Measurements from ENCODE around the gene CDH9. TPM values are rescaled to one million over a fixed set of nuclear protein-coding genes. Genes with fewer than 3 reads are reported as not detected.

CDH9 gene
- total RNA-seq, 6 experiments from 2014 or later = not detected

DNA sequence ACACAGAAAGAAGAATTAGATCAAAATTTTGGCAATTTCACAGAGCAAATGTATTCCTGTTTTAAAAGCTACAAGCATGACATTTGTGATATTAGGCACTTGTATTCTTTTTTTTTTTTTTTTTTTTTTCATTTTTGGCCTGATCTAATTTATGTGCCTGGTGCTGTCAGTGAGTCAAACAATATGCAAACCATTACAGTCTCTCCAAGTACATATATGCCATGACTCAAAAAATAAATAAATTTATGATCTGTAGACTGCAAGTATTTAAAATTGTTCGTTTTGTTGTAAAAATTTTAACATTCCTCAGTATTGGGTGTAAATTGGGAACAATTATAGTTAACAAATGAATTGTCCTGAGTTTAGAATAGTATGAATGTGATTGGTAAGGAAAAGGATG, 51.4 kb downstream of the CDH9 start:
- Histone ChIP-seq H3K9me3 (no peaks in the 10 kb centered on the region), H3K4me1 (no peaks in the 10 kb centered on the region), H3K36me3 (no peaks in the 10 kb centered on the region), H3K4me3 (no peak overlapping the region), H3K27ac (no peak overlapping the region), H3K27me3 (no peaks in the 10 kb centered on the region)
- DNase-seq (no peak), ATAC-seq (no peak)
- intact Hi-C loops (cut with DNase I) = no loop called here
- TF ChIP-seq, protein P1, sequence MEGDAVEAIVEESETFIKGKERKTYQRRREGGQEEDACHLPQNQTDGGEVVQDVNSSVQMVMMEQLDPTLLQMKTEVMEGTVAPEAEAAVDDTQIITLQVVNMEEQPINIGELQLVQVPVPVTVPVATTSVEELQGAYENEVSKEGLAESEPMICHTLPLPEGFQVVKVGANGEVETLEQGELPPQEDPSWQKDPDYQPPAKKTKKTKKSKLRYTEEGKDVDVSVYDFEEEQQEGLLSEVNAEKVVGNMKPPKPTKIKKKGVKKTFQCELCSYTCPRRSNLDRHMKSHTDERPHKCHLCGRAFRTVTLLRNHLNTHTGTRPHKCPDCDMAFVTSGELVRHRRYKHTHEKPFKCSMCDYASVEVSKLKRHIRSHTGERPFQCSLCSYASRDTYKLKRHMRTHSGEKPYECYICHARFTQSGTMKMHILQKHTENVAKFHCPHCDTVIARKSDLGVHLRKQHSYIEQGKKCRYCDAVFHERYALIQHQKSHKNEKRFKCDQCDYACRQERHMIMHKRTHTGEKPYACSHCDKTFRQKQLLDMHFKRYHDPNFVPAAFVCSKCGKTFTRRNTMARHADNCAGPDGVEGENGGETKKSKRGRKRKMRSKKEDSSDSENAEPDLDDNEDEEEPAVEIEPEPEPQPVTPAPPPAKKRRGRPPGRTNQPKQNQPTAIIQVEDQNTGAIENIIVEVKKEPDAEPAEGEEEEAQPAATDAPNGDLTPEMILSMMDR (IDR thresholded peaks at IDR 0.05) = no peak
- no peak for TF ChIP-seq POLR2A (IDR thresholded peaks at IDR 0.05)
- 30% methylated on average over 1 of the region's 1 CpG for WGBS (ENCODE audit: insufficient coverage, low coverage, low lambda C conversion rate, missing lambda C conversion rate)

DNA sequence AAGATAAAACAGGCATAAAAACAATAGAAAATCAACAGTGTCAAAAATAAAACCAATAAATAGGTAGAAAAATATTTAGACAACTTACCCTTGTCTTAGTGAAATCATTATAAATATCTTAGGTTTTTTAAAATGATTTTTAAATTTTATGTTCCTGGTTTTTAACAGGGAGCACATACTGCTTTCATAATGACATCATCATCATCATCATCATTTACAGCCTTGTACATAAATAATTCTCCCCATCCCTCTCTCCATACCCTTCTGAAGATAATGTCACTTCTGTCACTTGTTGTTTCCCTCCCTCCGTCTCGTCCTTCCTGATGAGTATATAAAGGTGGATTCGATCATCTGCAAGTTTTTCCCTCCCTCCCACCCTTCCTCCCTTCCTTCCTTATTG, 56.6 kb downstream of the CDH9 start:
- intact Hi-C loops (cut with DNase I) = no loop called here
- TF ChIP-seq POLR2A (IDR thresholded peaks at IDR 0.05) = no peak
- TF ChIP-seq, protein P1 (IDR thresholded peaks at IDR 0.05) = no peak
- no peaks in the 10 kb centered on the region for H3K9me3 ChIP-seq

DNA sequence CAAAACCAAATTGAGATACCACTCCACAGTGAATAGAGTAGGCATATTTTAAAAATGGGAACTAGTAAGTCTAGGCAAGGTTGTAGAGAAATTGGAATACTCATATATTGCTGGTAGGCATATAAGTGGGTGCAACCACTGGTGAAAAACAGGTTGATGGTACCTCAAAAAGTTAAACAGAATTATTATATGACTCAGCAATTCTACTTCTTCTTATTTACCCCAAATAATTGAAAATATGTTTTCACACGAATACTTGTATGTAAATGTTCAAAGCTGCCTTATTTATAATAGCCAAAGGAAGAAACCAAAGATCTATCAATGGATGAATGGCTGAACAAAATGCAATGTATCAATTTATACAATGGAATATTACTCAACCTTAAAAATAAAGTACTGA, 79.1 kb downstream of the CDH9 start:
- TF ChIP-seq, protein P1 (IDR thresholded peaks at IDR 0.05) = no peak
- no peak for TF ChIP-seq POLR2A (IDR thresholded peaks at IDR 0.05)
- no peaks in the 10 kb centered on the region for H3K4me1 ChIP-seq
- intact Hi-C loops (cut with DNase I) = no loop called here
- H3K9me3 ChIP-seq = no peaks in the 10 kb centered on the region
- H3K36me3 ChIP-seq = no peaks in the 10 kb centered on the region
- 41% methylated on average over 1 of the region's 1 CpG for WGBS (ENCODE audit: insufficient coverage, low coverage, low lambda C conversion rate, missing lambda C conversion rate)
- ATAC-seq (no peak), DNase-seq (no peak)
- no peak overlapping the region for H3K4me3 ChIP-seq
- no peak overlapping the region for H3K27ac ChIP-seq
- no peaks in the 10 kb centered on the region for H3K27me3 ChIP-seq

More for the DNA sequence above, 56.6 kb downstream of the CDH9 start:
- H3K27me3 ChIP-seq = no peaks in the 10 kb centered on the region
- H3K27ac ChIP-seq = no peak overlapping the region
- no peak for ATAC-seq
- DNase-seq = no peak
- 23% methylated on average over 3 of the region's 3 CpGs for WGBS (ENCODE audit: insufficient coverage, low coverage, low lambda C conversion rate, missing lambda C conversion rate)
- no peaks in the 10 kb centered on the region for H3K4me1 ChIP-seq
- no peak overlapping the region for H3K4me3 ChIP-seq
- H3K36me3 ChIP-seq = no peaks in the 10 kb centered on the region

DNA sequence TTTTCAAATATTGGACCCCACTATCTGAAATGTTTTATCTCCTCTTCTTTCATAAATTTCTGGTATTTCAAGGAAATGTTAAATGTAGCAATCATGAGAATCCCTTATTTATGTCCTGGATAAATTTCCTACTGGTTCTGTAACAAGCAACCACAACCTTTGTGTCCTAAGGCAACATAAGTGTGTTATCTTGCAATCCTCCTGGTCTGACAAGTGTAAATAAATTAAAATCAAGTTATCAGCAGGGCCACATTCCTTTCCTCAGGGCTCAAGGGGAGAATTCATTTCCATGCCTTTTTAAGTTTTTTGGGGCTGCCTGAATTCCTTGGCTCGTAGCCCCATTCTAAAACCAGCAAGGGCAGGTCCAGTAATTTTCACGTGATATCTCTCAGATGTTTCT, 83.2 kb downstream of the CDH9 start:
- no peaks in the 10 kb centered on the region for H3K36me3 ChIP-seq
- no peaks in the 10 kb centered on the region for H3K9me3 ChIP-seq
- no peak for ATAC-seq
- no peak overlapping the region for H3K27ac ChIP-seq
- DNase-seq = no peak
- no peak overlapping the region for H3K4me3 ChIP-seq
- 55% methylated on average over 2 of the region's 2 CpGs for WGBS (ENCODE audit: insufficient coverage, low coverage, low lambda C conversion rate, missing lambda C conversion rate)
- H3K27me3 ChIP-seq = no peaks in the 10 kb centered on the region
- H3K4me1 ChIP-seq = no peaks in the 10 kb centered on the region
- no peak for TF ChIP-seq POLR2A (IDR thresholded peaks at IDR 0.05)
- TF ChIP-seq, protein P1 (IDR thresholded peaks at IDR 0.05) = no peak
- intact Hi-C loops (cut with DNase I) = no loop called here

DNA sequence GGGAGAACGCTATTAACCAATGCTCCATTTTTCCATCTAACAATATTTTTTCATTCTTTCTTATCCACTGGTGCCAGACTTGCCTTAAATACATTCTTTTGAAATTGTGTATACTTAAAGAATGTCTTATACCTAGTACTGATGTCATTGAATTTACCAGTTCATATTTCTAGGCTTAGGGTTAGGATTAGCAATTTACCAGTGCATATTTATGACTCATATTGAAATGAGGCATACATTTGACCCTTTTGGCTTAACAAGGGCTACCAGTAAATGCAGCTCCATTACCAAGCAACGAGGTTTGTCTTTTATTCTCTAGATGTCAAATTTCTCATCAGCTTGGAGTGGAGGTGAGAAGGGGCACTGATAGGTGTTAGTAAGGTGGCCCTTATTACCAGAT, 89.5 kb downstream of the CDH9 start:
- Histone ChIP-seq H3K4me1 (no peaks in the 10 kb centered on the region), H3K4me3 (no peak overlapping the region), H3K36me3 (no peaks in the 10 kb centered on the region), H3K27ac (no peak overlapping the region), H3K27me3 (no peaks in the 10 kb centered on the region), H3K9me3 (no peaks in the 10 kb centered on the region)
- WGBS (ENCODE audit: insufficient coverage, low coverage, low lambda C conversion rate, missing lambda C conversion rate) = 26% methylated on average over 2 of the region's 2 CpGs
- ATAC-seq = no peak
- intact Hi-C loops (cut with DNase I) = no loop called here
- TF ChIP-seq POLR2A (IDR thresholded peaks at IDR 0.05) = no peak
- TF ChIP-seq, protein P1 (IDR thresholded peaks at IDR 0.05) = no peak
- no peak for DNase-seq
